NCI-H748 (cell line): ENCODE data around the gene CCNL1.

Experiments used
- DNase-seq: peaks from one replicate; lab custom pipeline; 2025; ENCODE audit not compliant: unreplicated experiment; lab: John Stamatoyannopoulos, UW

Gene CCNL1

GRCh38 chr3:157147099-157147803, 12.7 kb downstream of the CCNL1 start:
- DNase-seq, result no peak

GRCh38 chr3:157145606-157146322, 14.2 kb downstream of the CCNL1 start:
- DNase-seq, result no peak

- DNase-seq, result peak; percentile 28
Measured at GRCh38 chr3:157142315-157142714, 17.6 kb downstream of the CCNL1 start.

- no peak for DNase-seq
Measured at GRCh38 chr3:157139938-157140534, 19.9 kb downstream of the CCNL1 start.

GRCh38 chr3:157136647-157137387, 23.1 kb downstream of the CCNL1 start:
- DNase-seq, result no peak

- DNase-seq, result no peak
Measured at GRCh38 chr3:157135671-157136396, 24.1 kb downstream of the CCNL1 start.

- no peak for DNase-seq
Measured at GRCh38 chr3:157134620-157135191, 25.2 kb downstream of the CCNL1 start.

- DNase-seq, result no peak
Measured at GRCh38 chr3:157133434-157134320, 26.3 kb downstream of the CCNL1 start.

GRCh38 chr3:157132936-157133335, 27.0 kb downstream of the CCNL1 start:
- no peak for DNase-seq

- DNase-seq, result no peak
Measured at GRCh38 chr3:157132341-157132740, 27.6 kb downstream of the CCNL1 start.

GRCh38 chr3:157131861-157132260, 28.1 kb downstream of the CCNL1 start:
- DNase-seq, result no peak

GRCh38 chr3:157130467-157131251, 29.3 kb downstream of the CCNL1 start:
- peak; percentile 59 for DNase-seq

- peak; percentile 20 for DNase-seq
Measured at GRCh38 chr3:157129803-157130466, 30.0 kb downstream of the CCNL1 start.

GRCh38 chr3:157128771-157129681, 30.9 kb downstream of the CCNL1 start:
- DNase-seq, result no peak

- DNase-seq, result no peak
Measured at GRCh38 chr3:157127831-157128767, 31.8 kb downstream of the CCNL1 start.

- no peak for DNase-seq
Measured at GRCh38 chr3:157127268-157127667, 32.7 kb downstream of the CCNL1 start.
